ENCODE results near the gene SLC6A19. TPM values are rescaled to one million over a fixed set of nuclear protein-coding genes. Genes with fewer than 3 reads are reported as not detected.

Gene SLC6A19
- polyA plus RNA-seq, 3 donors, result not detected

DNA sequence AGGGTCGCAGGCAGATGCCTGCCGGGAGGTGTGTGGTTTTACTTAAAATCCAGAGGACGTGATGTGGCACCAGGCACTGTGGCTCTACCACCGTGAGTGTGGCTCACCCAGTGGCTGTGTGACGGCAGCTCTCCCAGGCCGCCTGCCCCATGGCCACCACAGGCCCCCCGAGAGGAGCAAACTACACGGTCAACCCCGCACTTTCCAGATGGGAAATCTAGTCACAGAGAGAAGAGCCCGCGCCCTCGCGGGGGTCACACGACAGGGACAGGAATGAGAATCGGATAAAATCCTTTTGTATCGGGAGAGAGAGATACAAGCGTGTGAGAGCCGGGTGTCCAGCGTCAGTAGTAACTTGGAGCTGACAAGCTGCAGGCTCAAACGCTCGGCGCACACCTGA lies 69.0 kb downstream of the SLC6A19 start:
- intact Hi-C loops (cut with micrococcal nuclease), result no loop called here
- peaks cover 0 to 5% (median 2%) of the 10 kb centered on the region in 3 donors for H3K27me3 Mint-ChIP-seq (ENCODE audit: low read depth in 3 of 3)
- Histone ChIP-seq H3K79me2 (ENCODE audit: insufficient read depth, low read length) (no peaks in the 10 kb centered on the region), H3K9ac (ENCODE audit: insufficient read depth, low read length, poor library complexity, severe bottlenecking) (no peak overlapping the region), H3K27me3 (ENCODE audit: control insufficient read depth in 2 of 2, insufficient read depth in 2 of 2, low read length in 2 of 2) (no peaks in the 10 kb centered on the region), H3K4me1 (ENCODE audit: control insufficient read depth in 1 of 2, insufficient read depth in 2 of 2, low read length in 2 of 2) (no peaks in the 10 kb centered on the region), H3K36me3 (replicated peaks in 1 of 2; ENCODE audit: control insufficient read depth in 1 of 2, insufficient read depth in 2 of 2, low read length in 2 of 2) (no peaks in the 10 kb centered on the region), H3K4me2 (replicated peaks; ENCODE audit: extremely low read depth, low read length, poor library complexity, severe bottlenecking) (no peak overlapping the region), H3K4me3 (replicated peaks in 1 of 3; ENCODE audit: low read depth in 2 of 3, low read length in 3 of 3) (no peak overlapping the region), H2AFZ (ENCODE audit: insufficient read depth, low read depth, low read length, poor library complexity, severe bottlenecking) (no peak overlapping the region), H4K20me1 (ENCODE audit: insufficient read depth, low read length) (no peaks in the 10 kb centered on the region), H3K27ac (ENCODE audit: low read depth in 1 of 2, low read length in 2 of 2) (no peak overlapping the region), H3K9me3 (replicated peaks in 1 of 2; ENCODE audit: control insufficient read depth in 1 of 2, insufficient read depth in 1 of 2, low read length in 2 of 2) (peaks cover 12 to 44% of the 10 kb centered on the region in 2 donors)
- no peak overlapping the region for H3K4me3 Mint-ChIP-seq
- DNase-seq, result no peak
- no peaks in the 10 kb centered on the region for H3K4me1 Mint-ChIP-seq
- WGBS (ENCODE audit: insufficient coverage), result 98% methylated on average over 22 of the region's 22 CpGs
- no peaks in the 10 kb centered on the region for H3K36me3 Mint-ChIP-seq
- peaks cover 14 to 33% (median 23%) of the 10 kb centered on the region in 7 donors for H3K9me3 Mint-ChIP-seq
- no peak overlapping the region for H3K27ac Mint-ChIP-seq
- TF ChIP-seq, protein P1, sequence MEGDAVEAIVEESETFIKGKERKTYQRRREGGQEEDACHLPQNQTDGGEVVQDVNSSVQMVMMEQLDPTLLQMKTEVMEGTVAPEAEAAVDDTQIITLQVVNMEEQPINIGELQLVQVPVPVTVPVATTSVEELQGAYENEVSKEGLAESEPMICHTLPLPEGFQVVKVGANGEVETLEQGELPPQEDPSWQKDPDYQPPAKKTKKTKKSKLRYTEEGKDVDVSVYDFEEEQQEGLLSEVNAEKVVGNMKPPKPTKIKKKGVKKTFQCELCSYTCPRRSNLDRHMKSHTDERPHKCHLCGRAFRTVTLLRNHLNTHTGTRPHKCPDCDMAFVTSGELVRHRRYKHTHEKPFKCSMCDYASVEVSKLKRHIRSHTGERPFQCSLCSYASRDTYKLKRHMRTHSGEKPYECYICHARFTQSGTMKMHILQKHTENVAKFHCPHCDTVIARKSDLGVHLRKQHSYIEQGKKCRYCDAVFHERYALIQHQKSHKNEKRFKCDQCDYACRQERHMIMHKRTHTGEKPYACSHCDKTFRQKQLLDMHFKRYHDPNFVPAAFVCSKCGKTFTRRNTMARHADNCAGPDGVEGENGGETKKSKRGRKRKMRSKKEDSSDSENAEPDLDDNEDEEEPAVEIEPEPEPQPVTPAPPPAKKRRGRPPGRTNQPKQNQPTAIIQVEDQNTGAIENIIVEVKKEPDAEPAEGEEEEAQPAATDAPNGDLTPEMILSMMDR (IDR thresholded peaks at IDR 0.05), result no peak

DNA sequence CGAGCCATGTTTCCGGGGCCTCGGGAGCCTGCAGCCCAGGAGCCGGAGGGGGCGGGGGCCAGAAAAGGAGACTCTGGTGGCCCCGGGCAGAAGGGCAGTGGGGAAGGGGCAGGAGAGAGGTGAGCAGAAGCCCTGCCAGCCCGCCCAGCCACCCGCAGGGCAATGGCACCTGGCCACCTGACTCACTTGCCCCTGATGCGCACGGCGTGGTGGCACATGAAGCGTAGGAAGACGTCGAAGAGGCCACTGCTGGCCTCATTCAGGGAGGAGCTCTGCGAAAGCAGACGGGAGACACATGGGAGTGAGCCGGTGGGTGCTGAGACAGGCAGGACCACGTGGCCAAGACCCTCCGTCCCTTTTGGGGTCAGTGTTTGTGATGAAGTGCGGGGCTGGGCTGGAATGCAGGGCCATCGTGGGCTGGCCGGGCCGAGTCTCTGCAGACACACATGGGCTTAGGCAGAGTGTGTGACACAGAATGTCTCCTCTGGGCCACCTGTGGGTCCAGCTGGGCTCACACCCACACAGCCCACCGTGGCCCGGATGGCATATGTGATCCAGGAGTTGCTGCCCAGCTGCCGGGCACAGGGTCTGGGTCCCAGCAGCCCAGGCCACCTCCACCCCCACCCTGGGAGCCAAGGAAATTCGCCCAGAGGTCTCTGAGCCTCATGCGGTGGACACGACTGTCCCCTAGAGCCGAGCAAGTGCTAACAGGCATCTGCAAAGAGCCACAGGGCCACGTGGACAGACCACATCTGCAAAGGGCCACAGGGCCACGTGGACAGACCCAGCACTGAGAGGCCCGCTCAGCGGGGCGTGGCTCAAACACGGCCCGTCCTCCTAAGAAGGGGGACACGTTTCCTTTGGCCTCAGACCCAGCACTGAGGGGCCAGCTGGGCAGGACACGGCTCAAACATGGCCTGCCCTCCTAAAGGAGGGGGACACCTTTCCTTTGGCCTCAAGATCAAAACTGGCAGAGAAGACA lies 69.8 kb downstream of the SLC6A19 start:
- H3K36me3 ChIP-seq (replicated peaks in 1 of 2; ENCODE audit: control insufficient read depth in 1 of 2, insufficient read depth in 2 of 2, low read length in 2 of 2), result no peaks in the 10 kb centered on the region
- H3K27ac Mint-ChIP-seq, result no peak overlapping the region
- WGBS (ENCODE audit: insufficient coverage), result 96% methylated on average over 38 of the region's 39 CpGs
- DNase-seq, result no peak
- TF ChIP-seq, protein P1 (IDR thresholded peaks at IDR 0.05), result no peak
- H4K20me1 ChIP-seq (ENCODE audit: insufficient read depth, low read length), result no peaks in the 10 kb centered on the region
- H3K9ac ChIP-seq (ENCODE audit: insufficient read depth, low read length, poor library complexity, severe bottlenecking), result no peak overlapping the region
- no peaks in the 10 kb centered on the region for H3K4me1 Mint-ChIP-seq
- intact Hi-C loops (cut with micrococcal nuclease), result no loop called here
- H3K4me3 ChIP-seq (replicated peaks in 1 of 3; ENCODE audit: low read depth in 2 of 3, low read length in 3 of 3), result no peak overlapping the region
- no peaks in the 10 kb centered on the region for H3K79me2 ChIP-seq (ENCODE audit: insufficient read depth, low read length)
- H3K36me3 Mint-ChIP-seq, result no peaks in the 10 kb centered on the region
- H3K4me3 Mint-ChIP-seq, result no peak overlapping the region
- H3K27ac ChIP-seq (ENCODE audit: low read depth in 1 of 2, low read length in 2 of 2), result no peak overlapping the region
- no peaks in the 10 kb centered on the region for H3K27me3 ChIP-seq (ENCODE audit: control insufficient read depth in 2 of 2, insufficient read depth in 2 of 2, low read length in 2 of 2)
- H2AFZ ChIP-seq (ENCODE audit: insufficient read depth, low read depth, low read length, poor library complexity, severe bottlenecking), result no peak overlapping the region
- no peaks in the 10 kb centered on the region for H3K4me1 ChIP-seq (ENCODE audit: control insufficient read depth in 1 of 2, insufficient read depth in 2 of 2, low read length in 2 of 2)
- peaks cover 0 to 5% (median 2%) of the 10 kb centered on the region in 3 donors for H3K27me3 Mint-ChIP-seq (ENCODE audit: low read depth in 3 of 3)
- peaks cover 11 to 34% (median 23%) of the 10 kb centered on the region in 7 donors for H3K9me3 Mint-ChIP-seq
- H3K4me2 ChIP-seq (replicated peaks; ENCODE audit: extremely low read depth, low read length, poor library complexity, severe bottlenecking), result no peak overlapping the region
- peaks cover 12 to 36% of the 10 kb centered on the region in 2 donors for H3K9me3 ChIP-seq (replicated peaks in 1 of 2; ENCODE audit: control insufficient read depth in 1 of 2, insufficient read depth in 1 of 2, low read length in 2 of 2)

Measured in CD14-positive monocyte (primary cell).